HG03460 (cell line): Measurements from ENCODE around the gene UGT2B10.
"Not testable (repeated sequence)": the region's sequence is repeated elsewhere in the genome, so short reads cannot be mapped to it uniquely, and the experiment has no call there.

Experiments used
- ATAC-seq: cut with Tn5 transposase; IDR thresholded peaks from one replicate; pipeline ENCODE4 v1.9.1; 2021; ENCODE audit not compliant: unreplicated experiment

The UGT2B10 gene

GRCh38 chr4:68815617-68816409 is at the start of gene UGT2B10:
Gene UGT2B10 (plus strand): TSS chr4:68815994. CDS start chr4:68816020, 26 bp downstream.
- not testable (repeated sequence) for ATAC-seq

GRCh38 chr4:68771836-68772235 is 44.0 kb upstream of the UGT2B10 start:
- not testable (repeated sequence) for ATAC-seq

- no peak for ATAC-seq
Measured at GRCh38 chr4:68773699-68774098, 42.1 kb upstream of the UGT2B10 start.

- no peak for ATAC-seq
Measured at GRCh38 chr4:68780232-68780631, 35.6 kb upstream of the UGT2B10 start.

- no peak for ATAC-seq
Measured at GRCh38 chr4:68797048-68797447, 18.7 kb upstream of the UGT2B10 start.

- no peak for ATAC-seq
Measured at GRCh38 chr4:68797618-68798017, 18.2 kb upstream of the UGT2B10 start.

- no peak for ATAC-seq
Measured at GRCh38 chr4:68803013-68803412, 12.8 kb upstream of the UGT2B10 start.

- ATAC-seq, result no peak
Measured at GRCh38 chr4:68808060-68808459, 7.7 kb upstream of the UGT2B10 start.

- no peak for ATAC-seq
Measured at GRCh38 chr4:68810919-68811318, 4.9 kb upstream of the UGT2B10 start.

- ATAC-seq, result not testable (repeated sequence)
Measured at GRCh38 chr4:68816410-68817265, 844 bp downstream of the UGT2B10 start.

- ATAC-seq, result no peak
Measured at GRCh38 chr4:68817386-68817785, 1.6 kb downstream of the UGT2B10 start.

GRCh38 chr4:68818030-68818462 is 2.3 kb downstream of the UGT2B10 start:
- ATAC-seq, result not testable (repeated sequence)

- no peak for ATAC-seq
Measured at GRCh38 chr4:68831642-68832041, 15.8 kb downstream of the UGT2B10 start.

- no peak for ATAC-seq
Measured at GRCh38 chr4:68850293-68850692, 34.5 kb downstream of the UGT2B10 start.

- ATAC-seq, result no peak
Measured at GRCh38 chr4:68855771-68856170, 40.0 kb downstream of the UGT2B10 start.

- ATAC-seq, result no peak
Measured at GRCh38 chr4:68858039-68858438, 42.2 kb downstream of the UGT2B10 start.

GRCh38 chr4:68859655-68860054 is 43.9 kb downstream of the UGT2B10 start:
- no peak for ATAC-seq

- ATAC-seq, result no peak
Measured at GRCh38 chr4:68861057-68861456, 45.3 kb downstream of the UGT2B10 start.

GRCh38 chr4:68864438-68865187 is 48.8 kb downstream of the UGT2B10 start:
- ATAC-seq, result no peak

- no peak for ATAC-seq
Measured at GRCh38 chr4:68865188-68865638, 49.4 kb downstream of the UGT2B10 start.

- ATAC-seq, result no peak
Measured at GRCh38 chr4:68865760-68866159, 50.0 kb downstream of the UGT2B10 start.
